Bronchial epithelial cell (primary cell): Measurements from ENCODE around the gene LIMS2. TPM values are rescaled to one million over a fixed set of nuclear protein-coding genes. Genes with fewer than 3 reads are reported as not detected.

Experiments used
- DNase-seq: peaks from one replicate; pipeline ENCODE4 v3.0.0-alpha.2; 2010; ENCODE audit warnings: low read depth
- FAIRE-seq: peaks from 2 replicates; lab custom pipeline; 2011; peaks lifted over from hg19 to GRCh38; lab: Jason Lieb, UNC
- H3K27me3 ChIP-seq: 2 replicates; pipeline ENCODE4 v1.5.1; 2011; ENCODE audit warnings: low read length; ENCODE audit not compliant: control insufficient read depth, insufficient read depth
- H3K36me3 ChIP-seq: 2 replicates; pipeline ENCODE4 v1.5.1; 2011; ENCODE audit warnings: low read length; ENCODE audit not compliant: control insufficient read depth, insufficient read depth
- H3K4me3 ChIP-seq: 2 replicates; pipeline ENCODE4 v1.5.1; 2011; ENCODE audit warnings: mild to moderate bottlenecking, low read depth, low read length, control low read depth
- total RNA-seq: library from RNA; depleted of rRNA; stranded (reverse); fragments of >200 nt; gene quantifications from 2 replicates; pipeline ENCODE4 v1.2.1, GENCODE V29; 2014
- TF ChIP-seq, protein P1 (sequence below): IDR thresholded peaks from 2 replicates; pipeline ENCODE4 v1.5.1; 2011; ENCODE audit warnings: mild to moderate bottlenecking, moderate library complexity, low read length, control low read depth, inconsistent platforms; ENCODE audit not compliant: insufficient read depth, severe bottlenecking

Gene LIMS2
- total RNA-seq, 1 donor from 2014 or later = 0.79 TPM

DNA sequence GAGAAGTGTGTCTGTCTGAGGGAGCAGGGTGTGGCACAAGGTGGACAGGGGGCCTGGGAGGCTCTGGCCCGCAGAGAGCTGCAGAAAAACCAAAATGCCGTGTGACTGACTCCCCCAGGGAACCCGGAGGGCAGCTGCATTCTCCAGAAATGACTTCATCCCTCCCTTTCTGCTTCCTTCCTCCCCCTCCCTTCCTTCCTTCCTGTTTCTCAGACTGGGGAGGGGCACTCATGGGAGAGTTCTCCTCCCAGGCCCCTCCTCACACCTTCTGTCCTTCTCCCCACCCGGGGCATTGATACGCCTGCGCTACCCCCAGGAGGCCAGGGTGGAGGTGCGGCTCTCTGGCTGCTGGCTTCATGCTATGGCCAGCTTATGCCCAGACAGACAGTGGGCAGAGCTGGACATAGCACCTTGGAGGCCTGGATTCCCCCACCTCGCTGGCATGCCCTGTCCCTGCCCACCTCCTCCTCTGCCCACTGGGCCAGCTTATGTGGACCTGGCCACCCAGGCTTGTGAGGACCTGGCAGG is 37.5 kb downstream of the LIMS2 start:
- H3K27me3 ChIP-seq = no peaks in the 10 kb centered on the region
- FAIRE-seq (no peak), DNase-seq (peak; percentile 74)
- TF ChIP-seq, protein P1, sequence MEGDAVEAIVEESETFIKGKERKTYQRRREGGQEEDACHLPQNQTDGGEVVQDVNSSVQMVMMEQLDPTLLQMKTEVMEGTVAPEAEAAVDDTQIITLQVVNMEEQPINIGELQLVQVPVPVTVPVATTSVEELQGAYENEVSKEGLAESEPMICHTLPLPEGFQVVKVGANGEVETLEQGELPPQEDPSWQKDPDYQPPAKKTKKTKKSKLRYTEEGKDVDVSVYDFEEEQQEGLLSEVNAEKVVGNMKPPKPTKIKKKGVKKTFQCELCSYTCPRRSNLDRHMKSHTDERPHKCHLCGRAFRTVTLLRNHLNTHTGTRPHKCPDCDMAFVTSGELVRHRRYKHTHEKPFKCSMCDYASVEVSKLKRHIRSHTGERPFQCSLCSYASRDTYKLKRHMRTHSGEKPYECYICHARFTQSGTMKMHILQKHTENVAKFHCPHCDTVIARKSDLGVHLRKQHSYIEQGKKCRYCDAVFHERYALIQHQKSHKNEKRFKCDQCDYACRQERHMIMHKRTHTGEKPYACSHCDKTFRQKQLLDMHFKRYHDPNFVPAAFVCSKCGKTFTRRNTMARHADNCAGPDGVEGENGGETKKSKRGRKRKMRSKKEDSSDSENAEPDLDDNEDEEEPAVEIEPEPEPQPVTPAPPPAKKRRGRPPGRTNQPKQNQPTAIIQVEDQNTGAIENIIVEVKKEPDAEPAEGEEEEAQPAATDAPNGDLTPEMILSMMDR = no peak
- no peaks in the 10 kb centered on the region for H3K36me3 ChIP-seq
- H3K4me3 ChIP-seq = no peak overlapping the region

DNA sequence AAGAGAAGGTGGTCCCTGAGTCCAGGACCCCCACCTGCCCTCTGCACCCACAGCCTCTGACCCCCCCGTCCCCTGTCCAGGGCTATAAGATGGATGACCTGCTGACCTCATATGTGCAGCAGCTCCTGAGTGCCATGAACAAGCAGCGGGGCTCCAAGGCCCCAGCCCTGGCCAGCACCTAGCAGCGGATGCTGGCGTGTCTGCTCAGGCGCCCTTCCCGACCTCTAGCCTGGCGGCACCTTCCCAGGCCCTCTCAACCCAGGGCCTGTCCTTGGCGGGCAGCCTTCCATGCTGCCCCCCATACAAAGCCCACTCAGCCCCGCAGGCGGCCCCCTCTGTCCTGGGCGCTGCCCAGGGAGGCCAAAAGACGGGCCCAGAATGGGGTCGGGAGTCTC is 38.1 kb downstream of the LIMS2 start:
- H3K4me3 ChIP-seq = no peak overlapping the region
- TF ChIP-seq, protein P1 = no peak
- H3K27me3 ChIP-seq = no peaks in the 10 kb centered on the region
- H3K36me3 ChIP-seq = no peaks in the 10 kb centered on the region
- DNase-seq (no peak), FAIRE-seq (no peak)

DNA sequence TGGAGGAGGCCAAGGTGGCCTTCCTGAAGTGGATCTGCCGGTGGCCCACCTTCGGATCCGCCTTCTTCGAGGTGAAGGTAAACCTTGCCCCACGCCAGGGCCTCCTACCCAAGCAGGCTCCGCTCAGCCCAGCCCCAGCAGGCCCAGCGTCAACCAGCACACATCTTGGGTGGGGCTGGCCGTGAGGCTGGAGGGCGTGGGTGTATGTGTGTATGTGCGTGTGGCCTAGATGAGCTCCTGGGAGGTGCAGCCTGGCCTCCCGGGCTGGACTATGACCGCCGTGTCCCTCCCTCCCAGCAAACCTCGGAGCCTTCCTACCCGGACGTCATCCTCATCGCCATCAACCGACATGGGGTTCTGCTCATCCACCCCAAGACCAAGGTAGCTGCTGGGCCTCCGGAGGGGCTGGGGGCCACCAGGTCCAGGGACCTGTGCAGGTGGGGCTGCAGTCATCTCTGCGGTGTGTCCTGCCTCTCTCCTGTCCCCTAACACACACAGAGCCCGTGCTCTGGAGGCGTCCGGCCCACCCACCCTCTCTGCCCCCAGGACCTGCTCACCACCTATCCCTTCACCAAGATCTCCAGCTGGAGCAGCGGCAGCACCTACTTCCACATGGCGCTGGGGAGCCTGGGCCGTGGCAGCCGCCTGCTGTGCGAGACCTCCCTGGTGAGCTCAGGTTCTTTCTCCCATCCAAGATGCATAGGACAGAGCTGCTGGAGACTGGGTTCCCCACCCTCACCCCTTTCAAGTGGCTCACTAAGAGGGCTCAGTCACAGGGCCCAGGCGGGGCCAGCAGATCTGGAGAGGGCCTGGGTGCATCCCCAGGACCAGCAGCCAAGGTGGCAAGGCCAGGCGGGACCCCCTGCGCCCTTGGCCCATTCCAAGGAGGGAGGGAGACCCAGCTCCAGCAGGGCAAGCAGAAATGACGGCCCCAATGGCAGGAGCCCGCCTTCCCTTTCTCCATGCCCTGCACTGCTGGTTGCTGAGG is 38.8 kb downstream of the LIMS2 start:
- Histone ChIP-seq H3K36me3 (no peaks in the 10 kb centered on the region), H3K27me3 (no peaks in the 10 kb centered on the region), H3K4me3 (no peak overlapping the region)
- TF ChIP-seq, protein P1 = no peak
- DNase-seq (no peak), FAIRE-seq (no peak)

DNA sequence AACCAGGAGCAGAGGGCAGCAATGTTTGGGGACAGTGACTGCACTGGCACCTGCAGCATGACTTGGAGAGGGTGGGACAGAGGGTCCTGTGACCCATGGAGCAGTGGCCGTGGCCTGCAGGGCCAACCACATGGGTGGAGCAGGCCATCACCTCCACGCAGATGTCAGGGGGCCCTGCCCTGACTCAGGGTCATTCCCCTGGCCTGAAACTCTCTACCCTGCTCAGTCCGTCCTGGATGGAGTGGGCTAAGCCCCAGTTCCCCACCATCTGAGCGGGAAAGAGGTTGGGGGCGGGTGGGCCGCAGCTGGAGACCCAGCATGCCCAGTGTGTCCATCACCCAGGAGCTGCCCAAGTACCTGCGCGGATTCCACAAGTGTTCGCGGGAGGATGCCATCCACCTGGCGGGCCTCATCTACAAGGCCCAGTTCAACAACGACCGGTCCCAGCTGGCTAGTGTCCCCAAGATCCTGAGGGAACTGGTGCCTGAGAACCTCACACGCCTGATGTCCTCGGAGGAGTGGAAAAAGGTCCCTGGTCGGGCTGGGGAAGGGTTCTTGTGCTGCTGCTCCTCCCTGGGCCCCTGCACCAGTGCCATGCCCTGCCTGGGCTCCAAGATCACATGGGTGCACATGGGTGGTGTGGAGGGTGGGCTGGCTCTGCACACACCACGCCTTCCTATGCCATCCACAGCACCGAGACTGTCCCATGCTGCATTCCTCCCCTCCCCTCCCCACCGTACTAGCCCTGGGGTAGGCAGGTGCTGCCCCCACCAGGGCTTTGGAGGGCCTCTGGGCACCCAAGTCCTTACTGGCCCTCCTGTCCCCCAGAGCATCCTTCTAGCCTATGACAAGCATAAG is 39.7 kb downstream of the LIMS2 start:
- Histone ChIP-seq H3K36me3 (no peaks in the 10 kb centered on the region), H3K4me3 (no peak overlapping the region), H3K27me3 (no peaks in the 10 kb centered on the region)
- no peak for FAIRE-seq
- DNase-seq = no peak
- TF ChIP-seq, protein P1 = no peak

DNA sequence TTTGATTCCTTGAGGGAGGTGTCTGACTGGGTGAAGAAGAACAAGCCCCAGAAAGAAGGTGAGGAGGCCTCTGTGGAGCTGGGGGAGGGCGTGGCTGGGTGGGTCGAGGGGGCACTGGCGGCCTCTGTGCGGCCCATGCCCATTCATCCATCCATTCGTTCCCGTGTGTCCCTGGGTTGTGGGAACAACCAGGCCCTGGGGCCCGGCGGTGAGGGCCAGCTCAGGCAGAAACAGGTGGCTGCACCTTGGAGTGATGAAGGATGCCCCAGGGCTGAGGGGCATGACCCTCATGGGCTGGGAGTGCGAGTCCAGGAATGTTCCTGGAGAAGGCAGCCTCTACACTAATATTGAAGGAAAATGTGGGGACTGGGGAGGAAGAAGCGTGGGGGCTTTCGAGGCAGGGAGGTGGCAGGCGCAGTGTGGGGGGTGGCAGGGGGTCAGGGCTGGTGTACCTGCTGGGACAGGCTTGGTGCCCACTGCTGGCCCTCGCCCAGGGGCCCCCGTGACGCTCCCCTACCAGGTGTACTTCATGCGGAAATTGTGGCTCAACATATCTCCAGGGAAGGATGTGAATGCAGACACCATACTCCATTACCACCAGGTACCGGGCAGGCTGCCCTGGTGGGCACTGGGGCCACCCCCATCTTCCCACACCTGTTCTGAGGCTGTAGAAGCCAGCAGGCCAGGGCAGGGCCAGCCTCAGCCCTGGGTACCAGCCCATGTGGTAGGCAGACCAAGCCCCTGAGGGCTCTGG is 40.5 kb downstream of the LIMS2 start:
- Histone ChIP-seq H3K4me3 (no peak overlapping the region), H3K27me3 (no peaks in the 10 kb centered on the region), H3K36me3 (no peaks in the 10 kb centered on the region)
- FAIRE-seq = no peak
- TF ChIP-seq, protein P1 = no peak
- DNase-seq = no peak
